SK-N-SH treated with all-trans-retinoic acid at 6 μM for 48 hours (cell line): ENCODE data around the gene KLHL34.

ENCODE experiments used
- ATAC-seq: fragments of 200-7000 bp; cut with Tn5 transposase; 3 replicates; pipeline ENCODE4 v1.9.1; 2020; ENCODE audit warnings: mild to moderate bottlenecking, moderate library complexity
- ARNTL ChIP-seq: fragments of 450-650 bp; formaldehyde crosslinking; IDR thresholded peaks from 2 replicates; pipeline ENCODE4 v1.5.0; 2020; ENCODE audit warnings: low read depth, mild to moderate bottlenecking, moderate library complexity, borderline replicate concordance
- BACH2 ChIP-seq: fragments of 250-450 bp; sonication (Bioruptor Pico); IDR thresholded peaks from 2 replicates; pipeline ENCODE4 v1.9.0; 2021; ENCODE audit warnings: mild to moderate bottlenecking, borderline replicate concordance
- CSDC2 ChIP-seq: fragments of 250-450 bp; sonication (Bioruptor Pico); IDR thresholded peaks from 2 replicates; pipeline ENCODE4 v1.5.0; 2020; ENCODE audit warnings: mild to moderate bottlenecking, moderate library complexity
- ESRRG ChIP-seq: fragments of 250-450 bp; sonication (Bioruptor Pico); IDR thresholded peaks from 2 replicates; pipeline ENCODE4 v1.6.1; 2021; ENCODE audit warnings: mild to moderate bottlenecking
- GLIS3 ChIP-seq: fragments of 250-450 bp; sonication (Bioruptor Pico); IDR thresholded peaks from 2 replicates; pipeline ENCODE4 v1.5.0; 2020; ENCODE audit warnings: mild to moderate bottlenecking, moderate library complexity
- ISL1 ChIP-seq: fragments of 250-450 bp; sonication (Bioruptor Pico); IDR thresholded peaks from 2 replicates; pipeline ENCODE4 v2.1.2; 2022; ENCODE audit warnings: mild to moderate bottlenecking, moderate library complexity
- PPARA ChIP-seq: fragments of 250-450 bp; sonication (Bioruptor Pico); IDR thresholded peaks from 2 replicates; pipeline ENCODE4 v1.5.0; 2020; ENCODE audit warnings: mild to moderate bottlenecking, borderline replicate concordance
- RARB ChIP-seq: fragments of 250-450 bp; sonication (Bioruptor Pico); IDR thresholded peaks from 2 replicates; pipeline ENCODE4 v1.8.0; 2021; ENCODE audit warnings: mild to moderate bottlenecking, moderate library complexity
- SNAI2 ChIP-seq: fragments of 250-450 bp; sonication (Bioruptor Pico); IDR thresholded peaks from 2 replicates; pipeline ENCODE4 v1.5.0; 2020; ENCODE audit warnings: mild to moderate bottlenecking, moderate library complexity
- TOX ChIP-seq: fragments of 250-450 bp; sonication (Bioruptor Pico); IDR thresholded peaks from 2 replicates; pipeline ENCODE4 v1.8.0; 2021; ENCODE audit warnings: mild to moderate bottlenecking, moderate library complexity, borderline replicate concordance
- TSHZ2 ChIP-seq: fragments of 250-450 bp; sonication (Bioruptor Pico); IDR thresholded peaks from 2 replicates; pipeline ENCODE4 v1.5.0; 2020; ENCODE audit warnings: mild to moderate bottlenecking, moderate library complexity
- ZC3H10 ChIP-seq: fragments of 250-450 bp; sonication (Bioruptor Pico); IDR thresholded peaks from 2 replicates; pipeline ENCODE4 v1.5.1; 2021; ENCODE audit warnings: mild to moderate bottlenecking, moderate library complexity
- ZFP3 ChIP-seq: fragments of 250-450 bp; sonication (Bioruptor Pico); IDR thresholded peaks from 2 replicates; pipeline ENCODE4 v1.5.0; 2020; ENCODE audit warnings: mild to moderate bottlenecking, moderate library complexity
- ZFP30 ChIP-seq: fragments of 450-650 bp; formaldehyde crosslinking; IDR thresholded peaks from 2 replicates; pipeline ENCODE4 v1.5.0; 2022; ENCODE audit warnings: mild to moderate bottlenecking, moderate library complexity
- ZNF565 ChIP-seq: fragments of 450-650 bp; formaldehyde crosslinking; conservative IDR thresholded peaks from 2 replicates; pipeline ENCODE4 v1.5.0; 2020; ENCODE audit warnings: low read depth, mild to moderate bottlenecking, moderate library complexity
- ZNF70 ChIP-seq: fragments of 450-650 bp; formaldehyde crosslinking; IDR thresholded peaks from 2 replicates; pipeline ENCODE4 v1.5.0; 2020; ENCODE audit warnings: mild to moderate bottlenecking, moderate library complexity
- ZNF8 ChIP-seq: fragments of 450-650 bp; formaldehyde crosslinking; IDR thresholded peaks from 2 replicates; pipeline ENCODE4 v1.5.0; 2020; ENCODE audit warnings: mild to moderate bottlenecking, moderate library complexity
- TF ChIP-seq, protein P1 (sequence below): fragments of 250-450 bp; sonication (Bioruptor Pico); IDR thresholded peaks from 2 replicates; pipeline ENCODE4 v1.5.1; 2020; ENCODE audit warnings: low read depth, mild to moderate bottlenecking, moderate library complexity
- TF ChIP-seq, protein P2 (sequence below): fragments of 250-450 bp; sonication (Bioruptor Pico); IDR thresholded peaks from 2 replicates; pipeline ENCODE4 v1.5.1; 2021; ENCODE audit warnings: mild to moderate bottlenecking, moderate library complexity
- TF ChIP-seq, protein P3 (sequence below): fragments of 250-450 bp; sonication (Bioruptor Pico); IDR thresholded peaks from 2 replicates; pipeline ENCODE4 v1.8.0; 2020; ENCODE audit warnings: mild to moderate bottlenecking, moderate library complexity, borderline replicate concordance
- TF ChIP-seq, protein P4 (sequence below): fragments of 250-450 bp; sonication (Bioruptor Pico); IDR thresholded peaks from 2 replicates; pipeline ENCODE4 v1.8.0; 2021; ENCODE audit warnings: low read depth, mild to moderate bottlenecking, moderate library complexity, borderline replicate concordance

Gene KLHL34

GRCh38 chrX:21691512-21692018, 33.4 kb upstream of the KLHL34 start:
- TF ChIP-seq SNAI2 (no peak), ZNF8 (no peak), TOX (CRISPR knock-in tag) (no peak), ZC3H10 (CRISPR knock-in tag) (no peak), ZNF70 (CRISPR knock-in tag) (no peak), PPARA (no peak), BACH2 (no peak), RARB (CRISPR knock-in tag) (no peak), GLIS3 (CRISPR knock-in tag) (no peak), ZFP30 (CRISPR knock-in tag) (no peak), ISL1 (no peak)
- TF ChIP-seq, protein P1, sequence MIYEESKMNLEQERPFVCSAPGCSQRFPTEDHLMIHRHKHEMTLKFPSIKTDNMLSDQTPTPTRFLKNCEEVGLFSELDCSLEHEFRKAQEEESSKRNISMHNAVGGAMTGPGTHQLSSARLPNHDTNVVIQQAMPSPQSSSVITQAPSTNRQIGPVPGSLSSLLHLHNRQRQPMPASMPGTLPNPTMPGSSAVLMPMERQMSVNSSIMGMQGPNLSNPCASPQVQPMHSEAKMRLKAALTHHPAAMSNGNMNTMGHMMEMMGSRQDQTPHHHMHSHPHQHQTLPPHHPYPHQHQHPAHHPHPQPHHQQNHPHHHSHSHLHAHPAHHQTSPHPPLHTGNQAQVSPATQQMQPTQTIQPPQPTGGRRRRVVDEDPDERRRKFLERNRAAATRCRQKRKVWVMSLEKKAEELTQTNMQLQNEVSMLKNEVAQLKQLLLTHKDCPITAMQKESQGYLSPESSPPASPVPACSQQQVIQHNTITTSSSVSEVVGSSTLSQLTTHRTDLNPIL (CRISPR knock-in tag) = no peak
- TF ChIP-seq, protein P2, sequence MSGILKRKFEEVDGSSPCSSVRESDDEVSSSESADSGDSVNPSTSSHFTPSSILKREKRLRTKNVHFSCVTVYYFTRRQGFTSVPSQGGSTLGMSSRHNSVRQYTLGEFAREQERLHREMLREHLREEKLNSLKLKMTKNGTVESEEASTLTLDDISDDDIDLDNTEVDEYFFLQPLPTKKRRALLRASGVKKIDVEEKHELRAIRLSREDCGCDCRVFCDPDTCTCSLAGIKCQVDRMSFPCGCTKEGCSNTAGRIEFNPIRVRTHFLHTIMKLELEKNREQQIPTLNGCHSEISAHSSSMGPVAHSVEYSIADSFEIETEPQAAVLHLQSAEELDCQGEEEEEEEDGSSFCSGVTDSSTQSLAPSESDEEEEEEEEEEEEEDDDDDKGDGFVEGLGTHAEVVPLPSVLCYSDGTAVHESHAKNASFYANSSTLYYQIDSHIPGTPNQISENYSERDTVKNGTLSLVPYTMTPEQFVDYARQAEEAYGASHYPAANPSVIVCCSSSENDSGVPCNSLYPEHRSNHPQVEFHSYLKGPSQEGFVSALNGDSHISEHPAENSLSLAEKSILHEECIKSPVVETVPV (CRISPR knock-in tag) = no peak
- TF ChIP-seq, protein P3, sequence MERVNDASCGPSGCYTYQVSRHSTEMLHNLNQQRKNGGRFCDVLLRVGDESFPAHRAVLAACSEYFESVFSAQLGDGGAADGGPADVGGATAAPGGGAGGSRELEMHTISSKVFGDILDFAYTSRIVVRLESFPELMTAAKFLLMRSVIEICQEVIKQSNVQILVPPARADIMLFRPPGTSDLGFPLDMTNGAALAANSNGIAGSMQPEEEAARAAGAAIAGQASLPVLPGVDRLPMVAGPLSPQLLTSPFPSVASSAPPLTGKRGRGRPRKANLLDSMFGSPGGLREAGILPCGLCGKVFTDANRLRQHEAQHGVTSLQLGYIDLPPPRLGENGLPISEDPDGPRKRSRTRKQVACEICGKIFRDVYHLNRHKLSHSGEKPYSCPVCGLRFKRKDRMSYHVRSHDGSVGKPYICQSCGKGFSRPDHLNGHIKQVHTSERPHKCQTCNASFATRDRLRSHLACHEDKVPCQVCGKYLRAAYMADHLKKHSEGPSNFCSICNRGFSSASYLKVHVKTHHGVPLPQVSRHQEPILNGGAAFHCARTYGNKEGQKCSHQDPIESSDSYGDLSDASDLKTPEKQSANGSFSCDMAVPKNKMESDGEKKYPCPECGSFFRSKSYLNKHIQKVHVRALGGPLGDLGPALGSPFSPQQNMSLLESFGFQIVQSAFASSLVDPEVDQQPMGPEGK (CRISPR knock-in tag) = no peak
- ATAC-seq = no peak

- ATAC-seq = no peak
- no peak for TF ChIP-seq PPARA
- TF ChIP-seq TSHZ2 (CRISPR knock-in tag) = no peak
- no peak for TF ChIP-seq RARB (CRISPR knock-in tag)
- TF ChIP-seq, all 23 proteins: peak for 0
Observed at GRCh38 chrX:21683941-21684340, 25.8 kb upstream of the KLHL34 start.

DNA sequence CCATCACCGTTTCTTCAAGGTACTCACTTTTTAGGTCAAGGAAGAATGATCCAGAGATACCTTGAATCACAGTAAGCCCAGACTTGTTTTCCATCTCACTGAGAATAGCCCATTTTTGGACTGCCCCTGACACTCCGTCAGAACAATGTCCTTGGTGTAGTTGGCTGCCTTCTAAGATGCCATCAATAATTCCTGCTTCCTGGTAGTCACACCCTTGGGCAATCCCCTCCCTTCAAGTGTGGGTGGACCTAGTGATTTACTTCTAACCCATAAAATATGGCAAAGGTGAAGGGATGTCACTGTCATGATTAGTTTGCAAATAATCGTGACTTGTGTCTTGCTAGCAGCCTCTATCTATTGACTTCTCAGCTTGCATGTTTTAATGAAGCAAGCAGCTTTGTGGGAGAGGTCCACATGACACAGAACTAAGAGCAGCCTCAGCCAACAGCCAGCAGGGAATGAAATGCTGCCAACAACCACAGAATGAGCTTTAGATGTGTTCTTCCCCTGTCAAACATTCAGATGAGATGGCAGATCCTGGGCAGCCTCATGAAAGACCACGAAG, 20.0 kb upstream of the KLHL34 start:
- ATAC-seq = no peak
- no peak for TF ChIP-seq SNAI2
- TF ChIP-seq CSDC2 = no peak
- TF ChIP-seq RARB (CRISPR knock-in tag) = no peak
- TF ChIP-seq ARNTL (CRISPR knock-in tag) = no peak
- TF ChIP-seq, protein P3 (CRISPR knock-in tag) = no peak
- TF ChIP-seq TOX (CRISPR knock-in tag) = no peak
- TF ChIP-seq PPARA = no peak
- TF ChIP-seq ZC3H10 (CRISPR knock-in tag) = no peak
- TF ChIP-seq ESRRG = no peak
- TF ChIP-seq ZNF565 (CRISPR knock-in tag) = no peak
- TF ChIP-seq ZFP30 (CRISPR knock-in tag) = no peak
- TF ChIP-seq ZFP3 (CRISPR knock-in tag) = no peak
- no peak for TF ChIP-seq TSHZ2 (CRISPR knock-in tag)
- TF ChIP-seq ZNF70 (CRISPR knock-in tag) = no peak
- TF ChIP-seq, protein P4, sequence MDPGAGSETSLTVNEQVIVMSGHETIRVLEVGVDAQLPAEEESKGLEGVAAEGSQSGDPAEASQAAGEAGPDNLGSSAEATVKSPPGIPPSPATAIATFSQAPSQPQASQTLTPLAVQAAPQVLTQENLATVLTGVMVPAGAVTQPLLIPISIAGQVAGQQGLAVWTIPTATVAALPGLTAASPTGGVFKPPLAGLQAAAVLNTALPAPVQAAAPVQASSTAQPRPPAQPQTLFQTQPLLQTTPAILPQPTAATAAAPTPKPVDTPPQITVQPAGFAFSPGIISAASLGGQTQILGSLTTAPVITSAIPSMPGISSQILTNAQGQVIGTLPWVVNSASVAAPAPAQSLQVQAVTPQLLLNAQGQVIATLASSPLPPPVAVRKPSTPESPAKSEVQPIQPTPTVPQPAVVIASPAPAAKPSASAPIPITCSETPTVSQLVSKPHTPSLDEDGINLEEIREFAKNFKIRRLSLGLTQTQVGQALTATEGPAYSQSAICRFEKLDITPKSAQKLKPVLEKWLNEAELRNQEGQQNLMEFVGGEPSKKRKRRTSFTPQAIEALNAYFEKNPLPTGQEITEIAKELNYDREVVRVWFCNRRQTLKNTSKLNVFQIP (CRISPR knock-in tag) = no peak
- TF ChIP-seq, protein P2 (CRISPR knock-in tag) = no peak
- TF ChIP-seq ZNF8 = no peak
